ENCODE measurements around the gene CD82. TPM values are rescaled to one million over a fixed set of nuclear protein-coding genes. Genes with fewer than 3 reads are reported as not detected.

The CD82 gene
- total and polyA plus RNA-seq, 2 donors from 2014 or later, result 59.3 to 94.4 TPM

DNA sequence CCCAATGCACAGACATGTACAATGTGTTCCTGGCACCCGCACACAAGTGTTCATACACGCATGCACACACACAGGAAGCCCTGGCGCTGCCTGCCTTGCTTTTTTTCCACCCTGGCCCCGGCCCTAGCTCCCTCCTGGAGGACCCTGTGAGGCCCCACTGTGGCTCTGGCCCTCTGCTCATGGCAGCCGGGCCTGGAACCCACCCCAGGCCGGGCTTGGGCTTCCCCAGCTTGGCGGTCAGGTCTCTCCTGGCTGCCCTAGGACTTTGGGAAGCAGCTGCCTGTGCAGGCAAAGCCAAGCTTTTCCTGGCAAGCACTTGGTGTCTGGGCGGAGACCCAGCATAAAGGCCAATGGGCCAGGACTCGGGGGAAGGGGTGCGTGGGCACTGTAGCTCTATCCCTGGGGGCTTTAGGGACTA lies 30.5 kb downstream of the CD82 start:
- peaks cover 0 to 2% (median 0%) of the 10 kb centered on the region in 3 donors for H3K36me3 ChIP-seq (ENCODE audit: control insufficient read depth in 2 of 3, insufficient read depth in 3 of 3, low read length in 3 of 3)
- no peaks in the 10 kb centered on the region for H3K9me3 ChIP-seq (ENCODE audit: control insufficient read depth in 2 of 3, insufficient read depth in 1 of 3, low read length in 3 of 3)
- no peaks in the 10 kb centered on the region for H3K27me3 ChIP-seq (ENCODE audit: control insufficient read depth, insufficient read depth, low read length)
- TF ChIP-seq, protein P1, sequence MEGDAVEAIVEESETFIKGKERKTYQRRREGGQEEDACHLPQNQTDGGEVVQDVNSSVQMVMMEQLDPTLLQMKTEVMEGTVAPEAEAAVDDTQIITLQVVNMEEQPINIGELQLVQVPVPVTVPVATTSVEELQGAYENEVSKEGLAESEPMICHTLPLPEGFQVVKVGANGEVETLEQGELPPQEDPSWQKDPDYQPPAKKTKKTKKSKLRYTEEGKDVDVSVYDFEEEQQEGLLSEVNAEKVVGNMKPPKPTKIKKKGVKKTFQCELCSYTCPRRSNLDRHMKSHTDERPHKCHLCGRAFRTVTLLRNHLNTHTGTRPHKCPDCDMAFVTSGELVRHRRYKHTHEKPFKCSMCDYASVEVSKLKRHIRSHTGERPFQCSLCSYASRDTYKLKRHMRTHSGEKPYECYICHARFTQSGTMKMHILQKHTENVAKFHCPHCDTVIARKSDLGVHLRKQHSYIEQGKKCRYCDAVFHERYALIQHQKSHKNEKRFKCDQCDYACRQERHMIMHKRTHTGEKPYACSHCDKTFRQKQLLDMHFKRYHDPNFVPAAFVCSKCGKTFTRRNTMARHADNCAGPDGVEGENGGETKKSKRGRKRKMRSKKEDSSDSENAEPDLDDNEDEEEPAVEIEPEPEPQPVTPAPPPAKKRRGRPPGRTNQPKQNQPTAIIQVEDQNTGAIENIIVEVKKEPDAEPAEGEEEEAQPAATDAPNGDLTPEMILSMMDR (IDR thresholded peaks at IDR 0.05; ENCODE audit: borderline replicate concordance, extremely low read depth, insufficient read depth), result no peak
- FAIRE-seq (no peak), DNase-seq (no peak)
- H3K4me1 ChIP-seq (ENCODE audit: control insufficient read depth in 2 of 3, insufficient read depth in 2 of 3, low read depth in 1 of 3, low read length in 3 of 3), result no peaks in the 10 kb centered on the region
- intact Hi-C loops (cut with DNase I), result no loop called here
- no peak overlapping the region for H3K4me3 ChIP-seq (ENCODE audit: low read length in 3 of 3)
- no peak overlapping the region for H3K9ac ChIP-seq (ENCODE audit: low read length in 3 of 3)
- no peak overlapping the region for H3K27ac ChIP-seq (ENCODE audit: low read depth in 2 of 2, low read length in 2 of 2)

DNA sequence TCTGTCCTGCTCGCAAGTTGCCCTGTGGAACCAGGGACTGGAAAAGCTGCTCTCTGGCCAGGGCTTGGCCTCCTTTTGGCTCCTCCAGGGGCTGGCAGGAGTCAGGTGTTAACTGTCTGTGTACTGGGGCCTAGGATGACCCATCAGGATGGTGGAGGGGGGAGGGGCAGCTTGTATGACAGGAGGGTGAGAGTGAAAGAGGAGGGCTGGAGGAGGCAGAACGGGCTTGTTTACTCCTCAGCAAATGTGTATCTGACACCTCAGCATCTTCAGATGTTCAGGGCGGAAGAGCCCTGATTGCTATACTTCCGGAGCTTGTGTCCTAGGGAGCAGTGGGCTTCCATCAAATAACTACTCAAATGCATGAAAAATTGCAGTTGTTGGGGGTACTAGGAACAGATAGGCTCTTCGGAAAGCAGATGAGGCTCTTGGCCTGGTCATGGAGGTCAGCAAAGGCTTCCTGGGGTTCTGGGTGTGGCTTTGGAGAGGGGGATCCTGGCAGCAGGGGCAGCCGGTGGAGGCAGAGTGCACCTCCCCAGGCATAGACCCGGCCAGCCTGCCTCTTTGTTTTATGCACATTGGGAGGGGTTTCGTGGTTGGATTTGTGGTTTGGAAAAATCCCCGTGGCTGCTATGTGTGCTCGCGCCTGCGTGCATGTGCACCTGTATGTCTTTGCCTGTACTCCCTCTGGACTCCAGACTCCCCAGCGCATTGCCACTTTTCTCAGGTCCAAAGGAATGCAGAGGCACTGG lies 31.2 kb downstream of the CD82 start:
- Histone ChIP-seq H3K4me3 (ENCODE audit: low read length in 3 of 3) (no peak overlapping the region), H3K27me3 (ENCODE audit: control insufficient read depth, insufficient read depth, low read length) (no peaks in the 10 kb centered on the region), H3K4me1 (ENCODE audit: control insufficient read depth in 2 of 3, insufficient read depth in 2 of 3, low read depth in 1 of 3, low read length in 3 of 3) (no peaks in the 10 kb centered on the region), H3K27ac (ENCODE audit: low read depth in 2 of 2, low read length in 2 of 2) (no peak overlapping the region), H3K9me3 (ENCODE audit: control insufficient read depth in 2 of 3, insufficient read depth in 1 of 3, low read length in 3 of 3) (no peaks in the 10 kb centered on the region), H3K36me3 (ENCODE audit: control insufficient read depth in 2 of 3, insufficient read depth in 3 of 3, low read length in 3 of 3) (peaks cover 0 to 2% (median 0%) of the 10 kb centered on the region in 3 donors), H3K9ac (ENCODE audit: low read length in 3 of 3) (no peak overlapping the region)
- DNase-seq (no peak), FAIRE-seq (no peak)
- TF ChIP-seq, protein P1 (IDR thresholded peaks at IDR 0.05; ENCODE audit: borderline replicate concordance, extremely low read depth, insufficient read depth), result no peak
- intact Hi-C loops (cut with DNase I), result no loop called here

DNA sequence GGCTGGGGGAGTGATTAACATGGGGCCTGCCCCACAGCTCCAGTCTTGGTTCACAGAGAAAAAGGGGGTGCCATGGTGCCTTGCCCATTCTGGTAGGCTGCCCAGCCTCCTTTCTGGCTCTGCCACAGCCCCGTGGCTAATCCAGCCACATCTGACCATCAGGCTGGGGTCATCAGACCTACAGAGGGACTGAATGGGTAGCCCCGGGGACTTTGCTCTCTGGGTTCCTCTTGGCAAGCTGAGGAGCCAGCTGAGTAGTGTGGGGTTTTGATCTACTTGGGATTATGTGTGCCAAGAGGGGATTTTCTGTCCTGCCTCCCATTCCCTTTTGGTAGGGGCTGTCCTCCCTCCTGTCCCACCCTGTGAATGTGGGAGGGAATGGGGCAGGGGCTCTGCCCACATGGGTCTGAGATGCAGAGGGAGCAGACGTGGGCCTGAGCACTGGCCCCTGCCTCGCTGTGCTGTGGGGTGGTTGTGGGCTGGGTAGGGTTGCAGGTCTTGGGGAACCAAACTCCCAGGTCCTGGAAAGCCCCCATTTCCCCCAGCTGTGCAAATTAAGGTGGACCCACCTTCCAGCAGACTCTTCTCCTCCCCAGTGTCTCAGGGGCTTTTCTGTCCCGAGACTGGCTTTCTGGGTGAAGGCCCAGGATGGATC lies 32.0 kb downstream of the CD82 start:
- no peak overlapping the region for H3K9ac ChIP-seq (ENCODE audit: low read length in 3 of 3)
- no peak for DNase-seq
- no peak overlapping the region for H3K27ac ChIP-seq (ENCODE audit: low read depth in 2 of 2, low read length in 2 of 2)
- FAIRE-seq, result no peak
- no peak overlapping the region for H3K4me3 ChIP-seq (ENCODE audit: low read length in 3 of 3)
- H3K27me3 ChIP-seq (ENCODE audit: control insufficient read depth, insufficient read depth, low read length), result no peaks in the 10 kb centered on the region
- no peaks in the 10 kb centered on the region for H3K4me1 ChIP-seq (ENCODE audit: control insufficient read depth in 2 of 3, insufficient read depth in 2 of 3, low read depth in 1 of 3, low read length in 3 of 3)
- peaks cover 0 to 2% (median 0%) of the 10 kb centered on the region in 3 donors for H3K36me3 ChIP-seq (ENCODE audit: control insufficient read depth in 2 of 3, insufficient read depth in 3 of 3, low read length in 3 of 3)
- TF ChIP-seq, protein P1 (IDR thresholded peaks at IDR 0.05; ENCODE audit: borderline replicate concordance, extremely low read depth, insufficient read depth), result no peak
- intact Hi-C loops (cut with DNase I), result no loop called here
- no peaks in the 10 kb centered on the region for H3K9me3 ChIP-seq (ENCODE audit: control insufficient read depth in 2 of 3, insufficient read depth in 1 of 3, low read length in 3 of 3)

All from kidney (tissue), 14 donors.